GOT3 (cell line): ENCODE data around the gene NR3C1.
A peak's percentile ranks its signal among the peaks of the same experiment; 100 is the strongest.

Experiments used
- DNase-seq: peaks from one replicate; lab custom pipeline; 2025; ENCODE audit warnings: mixed read lengths; lab: John Stamatoyannopoulos, UW

NR3C1 gene

GRCh38 chr5:143426437-143426991 is 23.0 kb upstream of the NR3C1 start:
- no peak for DNase-seq

- no peak for DNase-seq
Measured at GRCh38 chr5:143425835-143426234, 22.3 kb upstream of the NR3C1 start.

DNA sequence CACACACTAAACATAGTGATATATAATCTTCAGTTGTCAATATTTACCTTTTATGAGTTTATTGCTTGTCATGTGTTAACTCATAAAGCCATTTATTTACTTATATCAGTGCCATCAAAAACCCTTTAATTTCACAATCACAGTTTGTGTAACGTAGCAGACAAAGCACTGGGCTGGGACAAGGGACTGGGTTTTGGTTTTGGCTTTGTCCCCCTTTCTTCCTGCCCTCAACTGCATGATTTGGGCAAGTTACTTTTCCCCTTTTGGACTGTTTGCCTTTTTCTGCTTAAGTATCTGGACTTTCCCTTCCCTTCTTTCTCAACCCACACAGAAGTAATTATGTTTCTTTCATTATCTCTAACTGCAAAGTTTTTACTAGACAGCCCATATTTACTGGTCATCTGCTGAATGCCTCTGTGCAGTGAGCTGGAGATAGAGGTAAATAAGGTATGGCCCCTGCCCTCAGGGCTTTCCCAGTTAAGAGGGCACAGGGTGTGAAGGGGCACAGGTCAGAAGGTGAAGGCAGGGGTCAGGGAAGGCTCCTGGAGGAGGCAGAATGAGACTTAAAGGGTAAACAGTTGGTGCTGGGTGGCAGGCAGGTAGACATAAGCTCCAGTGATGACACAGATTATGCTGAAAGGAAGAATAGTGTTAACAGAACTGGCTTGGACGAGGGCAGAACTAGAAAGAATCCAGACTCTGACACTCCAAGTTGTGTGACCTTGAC is 14.8 kb upstream of the NR3C1 start:
- no peak for DNase-seq

- DNase-seq: no peak
Measured at GRCh38 chr5:143417503-143418139, 14.1 kb upstream of the NR3C1 start.

GRCh38 chr5:143416411-143416810 is 12.9 kb upstream of the NR3C1 start:
- no peak for DNase-seq

GRCh38 chr5:143413958-143414669 is 10.6 kb upstream of the NR3C1 start:
- DNase-seq: no peak

DNA sequence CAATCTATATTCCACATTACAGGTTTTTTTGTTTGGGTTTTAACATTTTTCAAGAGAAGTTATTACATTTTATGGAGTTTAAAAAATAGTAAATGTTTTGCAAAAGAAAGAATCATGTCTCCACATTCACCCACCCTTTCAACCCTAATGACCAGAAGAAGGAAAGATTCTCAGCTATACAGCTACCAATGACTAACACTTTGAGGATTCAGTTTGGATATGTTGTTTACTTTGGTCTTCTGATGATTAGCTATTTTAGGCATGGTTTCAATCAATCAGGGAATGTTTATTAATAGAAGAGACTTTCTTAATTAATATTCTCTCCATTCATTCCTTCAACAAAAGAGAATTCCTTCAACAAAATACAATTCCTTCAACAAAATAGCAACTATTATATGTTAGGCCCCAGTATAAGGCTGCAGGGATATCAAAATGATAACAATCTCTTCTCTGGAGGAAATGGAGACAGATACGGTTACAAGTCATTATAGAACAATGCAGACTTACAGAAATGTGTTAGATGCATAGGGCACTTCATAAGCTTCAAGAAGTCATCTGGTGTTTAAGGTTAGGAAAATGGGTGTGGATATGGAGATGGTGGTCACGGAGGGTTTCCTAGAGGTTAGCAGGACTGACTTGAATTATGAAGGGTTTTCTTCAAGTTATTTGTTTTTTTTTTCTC is 9.3 kb upstream of the NR3C1 start:
- DNase-seq: no peak

DNA sequence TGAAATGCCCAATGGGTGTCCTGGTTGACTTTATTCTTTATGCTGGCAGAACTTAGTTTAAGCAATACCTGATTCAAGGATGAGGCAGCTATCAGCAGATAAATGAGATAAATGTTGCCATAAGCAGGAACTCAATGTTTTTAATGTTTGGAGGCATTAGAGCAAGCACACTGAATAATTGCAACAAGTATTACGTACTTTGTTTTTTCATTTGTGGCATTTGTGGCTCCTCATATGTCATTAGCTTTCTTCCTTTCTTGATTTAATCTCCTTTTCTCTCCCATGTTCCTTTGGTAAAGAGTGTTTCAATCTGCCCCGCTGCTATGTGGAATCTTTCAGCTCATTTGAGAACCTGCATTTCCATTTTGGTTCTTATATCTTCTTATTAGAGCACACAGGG is 6.4 kb upstream of the NR3C1 start:
- no peak for DNase-seq

- DNase-seq: no peak
Measured at GRCh38 chr5:143406408-143406807, 2.9 kb upstream of the NR3C1 start.

DNA sequence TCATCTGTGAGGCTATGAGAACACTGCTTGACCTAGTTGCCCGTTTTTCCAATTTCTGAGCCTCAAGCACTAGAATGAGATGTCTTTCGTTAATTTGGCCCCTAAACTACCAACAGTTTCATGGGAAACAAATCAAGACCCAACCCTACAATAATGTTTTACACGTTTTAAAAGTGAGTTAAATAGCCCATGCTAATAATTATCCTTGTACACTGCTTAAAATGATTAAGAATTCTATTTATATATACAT is 2.3 kb upstream of the NR3C1 start:
- DNase-seq: no peak

- DNase-seq: peak; percentile 80
Measured at GRCh38 chr5:143405063-143405848, 1.8 kb upstream of the NR3C1 start.

GRCh38 chr5:143404416-143405062 is 1.1 kb upstream of the NR3C1 start:
- peak; percentile 71 for DNase-seq

- DNase-seq: no peak
Measured at GRCh38 chr5:143403334-143403592, 223 bp downstream of the NR3C1 start.

DNA sequence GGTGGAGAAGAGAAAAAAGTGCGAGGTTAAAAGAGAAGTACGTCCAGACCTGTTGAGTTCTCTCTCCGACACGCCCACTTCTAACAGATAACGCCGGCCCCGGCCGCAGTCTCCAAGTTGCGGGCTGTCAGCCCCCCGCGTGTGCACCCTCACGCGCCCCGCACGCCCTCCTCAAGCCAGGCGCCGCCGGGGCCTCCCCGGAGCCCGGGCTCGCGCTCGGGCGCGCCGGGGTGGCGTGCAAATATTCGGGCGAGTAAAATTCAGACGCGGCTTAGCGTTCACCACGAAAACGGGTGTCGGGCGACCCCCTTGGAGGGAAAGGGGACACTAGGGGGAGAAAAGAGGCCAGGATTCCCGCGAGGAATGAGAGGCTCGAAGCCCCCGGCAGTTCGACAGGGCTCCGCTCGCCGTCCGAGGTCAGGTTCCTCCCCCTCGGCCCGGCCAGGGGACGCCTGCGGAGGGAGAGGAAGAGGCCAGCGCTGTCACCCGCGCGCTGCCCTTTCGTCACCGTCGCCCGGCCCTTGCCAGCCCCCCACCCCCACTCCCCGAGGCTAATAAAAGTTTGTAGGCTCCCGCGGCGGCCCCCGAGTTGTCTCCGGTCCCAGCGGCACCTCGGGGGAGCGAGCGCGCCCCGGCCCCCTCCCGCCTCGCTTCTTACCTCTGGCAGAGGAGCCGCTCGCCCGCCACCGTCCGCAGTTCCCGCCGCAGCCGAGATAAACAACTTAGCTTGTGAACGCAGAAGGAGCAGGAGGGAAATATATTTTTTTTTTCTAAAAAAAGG is 743 bp downstream of the NR3C1 start:
- DNase-seq: no peak

DNA sequence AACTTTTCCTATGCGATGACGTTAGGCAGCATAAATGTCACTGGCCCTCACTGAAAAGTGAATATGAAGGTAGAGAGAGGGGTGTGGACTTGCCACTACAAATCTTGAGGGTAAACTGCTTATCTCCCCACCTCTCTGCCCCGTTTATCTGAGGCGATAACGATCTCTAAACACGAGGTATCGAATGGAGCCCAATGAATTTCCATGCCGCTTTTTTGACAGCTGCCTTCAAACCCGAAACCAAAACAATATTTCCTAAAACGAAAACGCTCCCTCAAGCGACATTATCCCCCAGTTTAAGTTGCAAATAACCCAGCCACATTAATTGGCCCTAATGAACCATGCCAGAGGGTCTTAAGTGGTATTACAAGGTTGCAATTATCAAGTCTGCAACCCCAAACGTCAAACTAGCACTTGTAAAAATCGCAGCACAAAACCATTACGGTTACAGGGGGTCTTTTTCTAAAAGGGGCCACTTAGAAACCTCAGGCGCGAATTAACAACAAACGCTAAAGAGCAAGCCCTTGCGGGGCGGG is 1.4 kb downstream of the NR3C1 start:
- no peak for DNase-seq

- no peak for DNase-seq
Measured at GRCh38 chr5:143401227-143402016, 2.1 kb downstream of the NR3C1 start.

DNA sequence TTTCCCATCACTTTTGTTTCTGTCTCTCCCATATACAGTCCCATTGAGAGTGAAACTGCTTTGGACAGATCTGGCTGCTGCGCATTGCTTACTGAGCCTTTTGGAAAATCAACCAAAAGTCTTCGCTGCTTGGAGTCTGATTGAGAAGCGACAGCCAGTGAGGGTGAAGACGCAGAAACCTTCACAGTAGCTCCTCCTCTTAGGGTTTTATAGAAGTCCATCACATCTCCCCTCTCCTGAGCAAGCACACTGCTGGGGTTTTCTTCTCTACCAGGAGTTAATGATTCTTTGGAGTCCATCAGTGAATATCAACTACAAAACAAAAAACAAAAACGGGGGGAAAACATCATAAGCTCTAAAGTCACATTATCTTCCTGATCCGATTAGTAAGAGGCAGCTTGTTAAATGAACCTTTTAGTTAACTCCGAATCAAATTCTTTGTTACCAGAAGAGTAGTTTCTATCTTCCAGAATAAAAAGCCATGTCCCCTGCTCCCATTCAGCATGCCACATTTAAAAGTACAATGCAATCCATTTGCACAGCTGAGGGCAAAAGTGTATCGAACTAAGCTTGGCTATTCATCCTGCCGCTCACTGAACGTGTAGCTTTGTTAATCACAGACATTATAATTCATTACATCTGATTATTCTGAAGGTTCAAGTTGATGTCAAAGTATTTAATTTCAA is 2.8 kb downstream of the NR3C1 start:
- DNase-seq: no peak

DNA sequence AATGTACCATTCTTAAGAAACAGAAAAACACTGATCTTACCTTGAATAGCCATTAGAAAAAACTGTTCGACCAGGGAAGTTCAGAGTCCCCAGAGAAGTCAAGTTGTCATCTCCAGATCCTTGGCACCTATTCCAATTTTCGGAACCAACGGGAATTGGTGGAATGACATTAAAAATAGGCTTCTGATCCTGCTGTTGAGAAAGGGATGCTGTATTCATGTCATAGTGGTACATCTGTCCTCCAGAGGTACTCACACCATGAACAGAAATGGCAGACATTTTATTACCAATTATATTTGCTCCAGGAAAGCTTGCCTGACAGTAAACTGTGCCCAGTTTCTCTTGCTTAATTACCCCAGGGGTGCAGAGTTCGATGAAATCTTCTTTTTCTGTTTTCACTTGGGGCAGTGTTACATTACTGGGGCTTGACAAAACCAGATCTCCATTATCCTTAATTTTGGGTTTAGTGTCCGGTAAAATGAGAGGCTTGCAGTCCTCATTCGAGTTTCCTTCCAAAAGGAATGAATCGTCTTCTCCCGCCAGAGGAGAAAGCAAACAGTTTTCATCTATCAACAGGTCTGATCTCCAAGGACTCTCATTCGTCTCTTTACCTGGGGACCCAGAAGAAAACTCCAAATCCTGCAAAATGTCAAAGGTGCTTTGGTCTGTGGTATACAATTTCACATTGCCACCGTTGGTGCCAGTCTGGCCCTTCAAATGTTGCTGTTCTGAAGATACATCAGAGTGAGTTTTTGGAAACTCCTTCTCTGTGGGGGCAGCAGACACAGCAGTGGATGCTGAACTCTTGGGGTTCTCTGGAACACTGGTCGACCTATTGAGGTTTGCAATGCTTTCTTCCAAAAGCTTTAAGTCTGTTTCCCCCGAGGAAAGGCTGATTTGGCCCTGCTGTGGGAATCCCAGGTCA is 3.6 kb downstream of the NR3C1 start:
- no peak for DNase-seq
